ENCODE results near the gene GNAI1. TPM values are rescaled to one million over a fixed set of nuclear protein-coding genes. Genes with fewer than 3 reads are reported as not detected.
A peak's percentile ranks its signal among the peaks of the same experiment; 100 is the strongest.

GNAI1 gene
- total and polyA plus RNA-seq, 11 donors = 4.6 to 26.1 (median 14.1) TPM

DNA sequence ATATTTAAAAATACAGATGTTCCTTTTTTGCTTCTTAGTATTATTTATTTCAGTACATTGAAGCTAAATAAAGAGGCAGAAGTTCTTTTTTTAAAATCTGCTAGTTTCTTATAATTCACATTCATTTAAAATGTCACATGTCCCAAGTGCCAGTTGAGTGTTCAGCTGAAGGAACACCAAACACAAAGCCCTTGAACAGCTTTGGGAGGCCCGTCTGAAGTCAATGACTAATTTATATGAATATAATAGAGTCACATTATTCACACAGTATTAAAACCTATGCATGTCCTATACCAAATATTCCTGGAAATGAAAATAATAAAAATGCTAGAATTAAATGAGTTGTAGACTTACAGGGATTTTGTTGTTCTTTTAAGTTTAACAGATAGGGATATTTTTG is 70.3 kb downstream of the GNAI1 start:
- Histone ChIP-seq H3K9me3 (no peaks in the 10 kb centered on the region), H3K27me3 (no peaks in the 10 kb centered on the region), H3K27ac (no peak overlapping the region), H3K4me3 (no peak overlapping the region), H3K36me3 (peaks cover 0 to 50% (median 0%) of the 10 kb centered on the region in 9 donors), H3K4me1 (no peaks in the 10 kb centered on the region)
- ATAC-seq (no peak), DNase-seq (no peak)
- intact Hi-C loops (cut with DNase I) = no loop called here
- TF ChIP-seq POLR2A (IDR thresholded peaks at IDR 0.05) = no peak
- TF ChIP-seq, protein P1, sequence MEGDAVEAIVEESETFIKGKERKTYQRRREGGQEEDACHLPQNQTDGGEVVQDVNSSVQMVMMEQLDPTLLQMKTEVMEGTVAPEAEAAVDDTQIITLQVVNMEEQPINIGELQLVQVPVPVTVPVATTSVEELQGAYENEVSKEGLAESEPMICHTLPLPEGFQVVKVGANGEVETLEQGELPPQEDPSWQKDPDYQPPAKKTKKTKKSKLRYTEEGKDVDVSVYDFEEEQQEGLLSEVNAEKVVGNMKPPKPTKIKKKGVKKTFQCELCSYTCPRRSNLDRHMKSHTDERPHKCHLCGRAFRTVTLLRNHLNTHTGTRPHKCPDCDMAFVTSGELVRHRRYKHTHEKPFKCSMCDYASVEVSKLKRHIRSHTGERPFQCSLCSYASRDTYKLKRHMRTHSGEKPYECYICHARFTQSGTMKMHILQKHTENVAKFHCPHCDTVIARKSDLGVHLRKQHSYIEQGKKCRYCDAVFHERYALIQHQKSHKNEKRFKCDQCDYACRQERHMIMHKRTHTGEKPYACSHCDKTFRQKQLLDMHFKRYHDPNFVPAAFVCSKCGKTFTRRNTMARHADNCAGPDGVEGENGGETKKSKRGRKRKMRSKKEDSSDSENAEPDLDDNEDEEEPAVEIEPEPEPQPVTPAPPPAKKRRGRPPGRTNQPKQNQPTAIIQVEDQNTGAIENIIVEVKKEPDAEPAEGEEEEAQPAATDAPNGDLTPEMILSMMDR (IDR thresholded peaks at IDR 0.05) = no peak
- WGBS, 4 donors = 69 to 78% (median 72%) methylated on average over 1 of the region's 1 CpG

GRCh38 chr7:80206763-80207162 is 72.1 kb downstream of the GNAI1 start:
- Histone ChIP-seq H3K4me3 (no peak overlapping the region), H3K36me3 (peaks cover 0 to 47% (median 10%) of the 10 kb centered on the region in 9 donors), H3K27me3 (no peaks in the 10 kb centered on the region), H3K9me3 (no peaks in the 10 kb centered on the region), H3K4me1 (no peaks in the 10 kb centered on the region), H3K27ac (no peak overlapping the region)
- TF ChIP-seq, protein P1 (IDR thresholded peaks at IDR 0.05) = peak in 1 of 12 donors; percentile 13
- TF ChIP-seq POLR2A (IDR thresholded peaks at IDR 0.05) = no peak
- intact Hi-C loops (cut with DNase I) = no loop called here
- ATAC-seq = no peak
- WGBS, 4 donors = 93 to 98% (median 94%) methylated on average over 2 of the region's 2 CpGs
- no peak for DNase-seq

GRCh38 chr7:80207501-80207900 is 72.9 kb downstream of the GNAI1 start:
- H3K36me3 ChIP-seq = peaks cover 0 to 52% (median 10%) of the 10 kb centered on the region in 9 donors
- H3K4me1 ChIP-seq = no peaks in the 10 kb centered on the region
- WGBS, 4 donors = 57 to 68% (median 65%) methylated on average over 2 of the region's 2 CpGs

GRCh38 chr7:80208700-80209099 is 74.1 kb downstream of the GNAI1 start:
- intact Hi-C loops (cut with DNase I) = loop anchor here in 1 of 10 donors (2.0 kb wide), 1 partner anchor 72 kb away; no protein-coding TSS in a partner anchor

More at GRCh38 chr7:80207501-80207900, 72.9 kb downstream of the GNAI1 start:
- Histone ChIP-seq H3K9me3 (no peaks in the 10 kb centered on the region), H3K27me3 (no peaks in the 10 kb centered on the region), H3K27ac (no peak overlapping the region), H3K4me3 (no peak overlapping the region)
- intact Hi-C loops (cut with DNase I) = no loop called here
- TF ChIP-seq, protein P1 (IDR thresholded peaks at IDR 0.05) = no peak
- TF ChIP-seq POLR2A (IDR thresholded peaks at IDR 0.05) = no peak
- DNase-seq (no peak), ATAC-seq (no peak)

More at GRCh38 chr7:80208700-80209099, 74.1 kb downstream of the GNAI1 start:
- H3K4me1 ChIP-seq = no peaks in the 10 kb centered on the region
- no peaks in the 10 kb centered on the region for H3K9me3 ChIP-seq
- no peak overlapping the region for H3K27ac ChIP-seq
- ATAC-seq (no peak), DNase-seq (no peak)
- H3K4me3 ChIP-seq = no peak overlapping the region
- 76 to 81% (median 79%) methylated on average over 2 of the region's 2 CpGs for WGBS, 4 donors
- peaks cover 0 to 54% (median 13%) of the 10 kb centered on the region in 9 donors for H3K36me3 ChIP-seq
- TF ChIP-seq, protein P1 (IDR thresholded peaks at IDR 0.05) = no peak
- no peak for TF ChIP-seq POLR2A (IDR thresholded peaks at IDR 0.05)
- H3K27me3 ChIP-seq = no peaks in the 10 kb centered on the region
